Gastrocnemius medialis (tissue), 4 donors: Measurements from ENCODE around the gene ZNF672.
"Not testable (repeated sequence)": the region's sequence is repeated elsewhere in the genome, so short reads cannot be mapped to it uniquely, and the experiment has no call there.

Source experiments
- CTCF ChIP-seq, 5 experiments: fragments of 450-650 bp in 3 of 5; fragments of 200-600 bp in 2 of 5; sonication (generic) in 2 of 5; IDR thresholded peaks in 4 of 5; conservative IDR thresholded peaks in 1 of 5; 1 replicate in 4 of 5; 2 replicates in 1 of 5; pipeline ENCODE4 v1.5.1; 2016 to 2019; ENCODE audit warnings: antibody characterized with exemption in 5 of 5, mild to moderate bottlenecking in 3 of 5, moderate library complexity in 3 of 5
- POLR2A ChIP-seq, 2 donors: fragments of 450-650 bp; IDR thresholded peaks; one replicate each; pipeline ENCODE4 v1.6.1; 2017; ENCODE audit warnings: antibody characterized with exemption in 2 of 2, mild to moderate bottlenecking in 2 of 2, moderate library complexity in 2 of 2

- not testable (repeated sequence) for TF ChIP-seq CTCF (IDR thresholded peaks at IDR 0.05 in 4 of 5, conservative IDR thresholded peaks at IDR 0.05 in 1 of 5); POLR2A (IDR thresholded peaks at IDR 0.05)
Observed at GRCh38 chr1:248889914-248890243, 51.9 kb downstream of the ZNF672 start.
